Body of pancreas (tissue), 4 donors: Measurements from ENCODE around the gene MPLKIP. TPM values are rescaled to one million over a fixed set of nuclear protein-coding genes. Genes with fewer than 3 reads are reported as not detected.
"Not testable (repeated sequence)": the region's sequence is repeated elsewhere in the genome, so short reads cannot be mapped to it uniquely, and the experiment has no call there.

ENCODE experiments used
- ATAC-seq: fragments of 150-250 bp; one replicate; pipeline ENCODE4 v1.9.1; 2016
- DNase-seq, 4 donors: peaks; one replicate each; pipeline ENCODE4 v3.0.0-alpha.2; 2019
- H3K27ac ChIP-seq, 4 donors: fragments of 200-600 bp; sonication (generic); 1 replicate in 3 of 4; 2 replicates in 1 of 4; pipeline versions ENCODE4 v1.5.1 to v1.6.1; 2016 to 2019; ENCODE audit warnings: mild to moderate bottlenecking in 1 of 4, mixed read lengths in 1 of 4, moderate library complexity in 1 of 4
- H3K27me3 ChIP-seq, 2 donors: fragments of 200-600 bp; sonication (generic); one replicate each; pipeline ENCODE4 v1.6.0; 2016; ENCODE audit warnings: mild to moderate bottlenecking in 1 of 2
- H3K36me3 ChIP-seq, 2 donors: fragments of 200-600 bp; sonication (generic); replicated peaks in 1 of 2; 2 replicates each; pipeline ENCODE4 v1.5.1; 2016; ENCODE audit warnings: low read depth in 2 of 2; ENCODE audit not compliant: insufficient read depth in 1 of 2
- H3K4me1 ChIP-seq: fragments of 200-600 bp; sonication (generic); one replicate; pipeline ENCODE4 v1.6.0; 2016
- H3K4me3 ChIP-seq, 2 donors: fragments of 200-600 bp; sonication (generic); 1 replicate in 1 of 2; 2 replicates in 1 of 2; pipeline ENCODE4 v1.5.1; 2016 to 2019
- H3K9me3 ChIP-seq, 3 donors: fragments of 200-600 bp; sonication (generic); 1 replicate in 2 of 3; 2 replicates in 1 of 3; pipeline ENCODE4 v1.5.1; 2016
- POLR2A ChIP-seq, 3 donors: fragments of 450-650 bp; IDR thresholded peaks; one replicate each; pipeline ENCODE4 v1.6.1; 2016; ENCODE audit warnings: antibody characterized with exemption in 3 of 3, mild to moderate bottlenecking in 2 of 3
- WGBS, 2 donors: methylation state at CpG; one replicate each; pipeline ENCODE4 v1.1.5; 2017; 5-methylcytosine and 5-hydroxymethylcytosine counted together
- intact Hi-C: fragments of 100-400 bp; cut with DNase I; formaldehyde crosslinking; loops from one replicate; pipeline ENCODE4 v1.15.1; 2023
- total RNA-seq, 2 donors: library from RNA; depleted of rRNA; stranded (reverse); fragments of >200 nt; gene quantifications; one replicate each; pipeline ENCODE4 v1.1.0, GENCODE V29; 2016
- TF ChIP-seq, protein P1 (sequence below), 7 experiments: fragments of 450-650 bp in 4 of 7; fragments of 200-600 bp in 3 of 7; sonication (generic) in 3 of 7; IDR thresholded peaks; one replicate each; pipeline ENCODE4 v1.5.1; 2016 to 2019; ENCODE audit warnings: antibody characterized with exemption in 7 of 7

Gene MPLKIP
- total RNA-seq, 2 donors from 2014 or later = 4.6 to 9.9 TPM

DNA sequence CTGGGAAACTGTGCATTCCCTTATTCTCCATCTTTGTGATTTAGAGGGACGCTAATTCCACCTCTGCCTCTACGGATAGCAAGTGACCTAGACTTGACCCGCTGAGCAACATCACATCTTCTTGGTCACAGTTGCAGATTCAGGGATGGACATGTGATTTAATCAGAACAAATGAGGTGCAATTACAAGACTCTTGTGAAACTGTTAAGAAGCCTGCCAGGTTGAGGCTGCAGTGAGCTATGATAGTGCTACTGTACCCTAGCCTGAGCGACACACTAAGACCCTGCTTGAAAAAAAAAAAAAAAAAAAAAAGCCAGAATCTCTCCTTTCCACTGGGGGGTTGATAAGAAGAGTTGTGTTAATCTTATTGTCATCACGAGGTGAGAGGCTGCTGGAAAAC, 14.4 kb downstream of the MPLKIP start:
- Histone ChIP-seq H3K27me3 (no peaks in the 10 kb centered on the region), H3K27ac (no peak overlapping the region), H3K4me3 (no peak overlapping the region), H3K9me3 (no peaks in the 10 kb centered on the region), H3K36me3 (no peaks in the 10 kb centered on the region), H3K4me1 (peaks cover 12% of the 10 kb centered on the region)
- TF ChIP-seq, protein P1, sequence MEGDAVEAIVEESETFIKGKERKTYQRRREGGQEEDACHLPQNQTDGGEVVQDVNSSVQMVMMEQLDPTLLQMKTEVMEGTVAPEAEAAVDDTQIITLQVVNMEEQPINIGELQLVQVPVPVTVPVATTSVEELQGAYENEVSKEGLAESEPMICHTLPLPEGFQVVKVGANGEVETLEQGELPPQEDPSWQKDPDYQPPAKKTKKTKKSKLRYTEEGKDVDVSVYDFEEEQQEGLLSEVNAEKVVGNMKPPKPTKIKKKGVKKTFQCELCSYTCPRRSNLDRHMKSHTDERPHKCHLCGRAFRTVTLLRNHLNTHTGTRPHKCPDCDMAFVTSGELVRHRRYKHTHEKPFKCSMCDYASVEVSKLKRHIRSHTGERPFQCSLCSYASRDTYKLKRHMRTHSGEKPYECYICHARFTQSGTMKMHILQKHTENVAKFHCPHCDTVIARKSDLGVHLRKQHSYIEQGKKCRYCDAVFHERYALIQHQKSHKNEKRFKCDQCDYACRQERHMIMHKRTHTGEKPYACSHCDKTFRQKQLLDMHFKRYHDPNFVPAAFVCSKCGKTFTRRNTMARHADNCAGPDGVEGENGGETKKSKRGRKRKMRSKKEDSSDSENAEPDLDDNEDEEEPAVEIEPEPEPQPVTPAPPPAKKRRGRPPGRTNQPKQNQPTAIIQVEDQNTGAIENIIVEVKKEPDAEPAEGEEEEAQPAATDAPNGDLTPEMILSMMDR (IDR thresholded peaks at IDR 0.05) = no peak
- no peak for TF ChIP-seq POLR2A (IDR thresholded peaks at IDR 0.05)
- ATAC-seq = no peak
- DNase-seq = no peak
- intact Hi-C loops = no loop called here
- WGBS, 2 donors = 88 to 90% methylated on average over 5 of the region's 5 CpGs

DNA sequence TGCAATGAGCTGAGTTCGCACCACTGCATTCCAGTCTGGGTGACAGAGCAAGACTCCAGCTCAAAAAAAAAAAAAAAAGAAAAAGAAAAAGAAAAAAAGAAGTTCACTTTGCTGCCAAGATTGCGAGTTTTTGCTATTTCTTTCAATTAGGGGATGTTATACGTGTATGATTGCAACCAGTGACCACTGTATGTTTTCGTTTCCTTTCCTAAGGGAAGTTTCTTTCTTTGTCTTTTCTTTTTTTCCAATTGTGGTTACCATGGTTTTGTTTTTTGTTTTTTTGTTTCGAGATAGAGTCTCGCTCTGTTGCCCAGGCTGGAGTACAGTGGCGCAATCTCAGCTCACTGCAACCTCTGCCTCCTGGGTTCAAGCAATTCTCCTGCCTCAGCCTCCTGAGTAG, 16.2 kb downstream of the MPLKIP start:
- WGBS, 2 donors = 84 to 86% methylated on average over 7 of the region's 7 CpGs

DNA sequence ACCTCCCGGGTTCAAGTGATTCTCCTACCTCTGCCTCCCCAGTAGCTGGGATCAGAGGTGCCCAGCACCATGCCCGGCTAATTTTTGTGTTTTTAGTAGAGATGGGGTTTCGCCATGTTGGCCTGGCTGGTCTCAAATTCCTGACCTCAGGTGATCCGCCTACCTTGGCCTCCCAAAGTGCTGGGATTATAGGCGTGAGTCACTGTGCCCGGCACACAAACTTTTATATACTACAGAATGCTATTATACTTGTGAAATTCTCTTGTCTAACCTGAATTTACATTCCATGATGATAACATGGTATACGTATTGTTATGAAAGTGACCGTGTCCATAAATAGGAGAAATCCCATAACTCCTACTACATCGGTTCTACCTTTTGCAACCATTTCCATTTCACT, 17.2 kb downstream of the MPLKIP start:
- H3K36me3 ChIP-seq, DNase-seq, H3K4me1 ChIP-seq, ATAC-seq, H3K27me3 ChIP-seq, H3K4me3 ChIP-seq, intact Hi-C loops, H3K9me3 ChIP-seq: not testable (repeated sequence)
- WGBS, 2 donors = 74 to 83% methylated on average over 9 of the region's 9 CpGs
- peak overlapping the region in 1 of 4 donors; percentile 24 for H3K27ac ChIP-seq

More for the DNA sequence above, 16.2 kb downstream of the MPLKIP start:
- H3K36me3 ChIP-seq, ATAC-seq, H3K27ac ChIP-seq, DNase-seq, H3K27me3 ChIP-seq, H3K4me3 ChIP-seq, H3K9me3 ChIP-seq, intact Hi-C loops: not testable (repeated sequence)
- H3K4me1 ChIP-seq = peaks cover 12% of the 10 kb centered on the region

DNA sequence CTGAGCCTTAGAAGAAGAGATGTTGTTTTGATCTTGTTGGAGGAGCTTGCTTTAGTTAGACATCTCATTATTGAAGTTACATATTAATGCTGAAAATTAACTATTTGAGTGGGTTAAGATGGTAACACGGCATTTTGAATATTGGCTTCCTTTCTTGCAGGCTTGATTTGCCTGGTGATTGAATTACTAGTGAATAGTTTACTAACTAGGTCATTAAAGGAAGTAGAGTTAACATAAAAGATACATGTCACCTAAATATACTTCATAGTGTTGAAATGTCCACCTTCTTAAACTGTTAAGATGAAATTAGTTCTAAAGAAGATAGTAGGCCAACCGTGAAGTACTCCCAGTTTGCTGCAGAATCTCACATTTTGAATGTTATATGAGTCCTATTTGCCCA, 18.5 kb downstream of the MPLKIP start:
- Histone ChIP-seq H3K27ac (no peak overlapping the region), H3K4me3 (no peak overlapping the region), H3K9me3 (no peaks in the 10 kb centered on the region), H3K27me3 (no peaks in the 10 kb centered on the region), H3K4me1 (no peaks in the 10 kb centered on the region), H3K36me3 (no peaks in the 10 kb centered on the region)
- intact Hi-C loops = no loop called here
- no peak for DNase-seq
- TF ChIP-seq, protein P1 (IDR thresholded peaks at IDR 0.05) = no peak
- no peak for TF ChIP-seq POLR2A (IDR thresholded peaks at IDR 0.05)
- no peak for ATAC-seq
- WGBS, 2 donors = 72 to 83% methylated on average over 2 of the region's 2 CpGs

DNA sequence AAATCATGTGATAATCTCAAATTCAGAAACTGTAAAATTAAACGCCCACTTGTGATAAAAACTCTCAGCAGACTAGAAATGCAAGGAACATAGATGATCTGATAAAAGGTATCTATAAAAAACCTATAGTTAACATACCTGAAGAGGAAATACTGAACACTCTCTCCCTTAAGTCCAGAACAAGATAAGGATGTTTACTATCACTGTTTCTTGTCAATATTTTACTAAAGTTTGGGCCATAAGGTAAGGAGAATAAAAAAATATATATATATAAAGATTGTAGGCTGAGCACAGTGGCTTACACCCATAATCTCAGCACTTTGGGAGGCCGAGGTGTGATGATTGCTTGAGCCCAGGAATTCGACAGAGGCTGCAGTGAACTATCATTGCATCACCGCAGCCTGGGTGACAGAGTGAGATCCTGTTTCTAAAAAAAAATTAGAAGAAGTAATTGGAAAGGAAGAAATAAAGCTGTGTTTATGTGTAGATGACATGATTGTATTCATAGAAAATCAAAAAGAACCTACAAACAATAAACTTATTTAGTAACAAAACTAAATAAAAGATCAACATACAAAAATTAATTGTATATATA, 28.4 kb downstream of the MPLKIP start:
- ATAC-seq = no peak
- TF ChIP-seq, protein P1 (IDR thresholded peaks at IDR 0.05) = no peak
- no peak for TF ChIP-seq POLR2A (IDR thresholded peaks at IDR 0.05)
- Histone ChIP-seq H3K27me3 (no peaks in the 10 kb centered on the region), H3K36me3 (no peaks in the 10 kb centered on the region), H3K4me3 (no peak overlapping the region), H3K4me1 (peaks cover 15% of the 10 kb centered on the region), H3K9me3 (no peaks in the 10 kb centered on the region), H3K27ac (no peak overlapping the region)
- 65 to 75% methylated on average over 4 of the region's 4 CpGs for WGBS, 2 donors
- intact Hi-C loops = no loop called here
- no peak for DNase-seq

DNA sequence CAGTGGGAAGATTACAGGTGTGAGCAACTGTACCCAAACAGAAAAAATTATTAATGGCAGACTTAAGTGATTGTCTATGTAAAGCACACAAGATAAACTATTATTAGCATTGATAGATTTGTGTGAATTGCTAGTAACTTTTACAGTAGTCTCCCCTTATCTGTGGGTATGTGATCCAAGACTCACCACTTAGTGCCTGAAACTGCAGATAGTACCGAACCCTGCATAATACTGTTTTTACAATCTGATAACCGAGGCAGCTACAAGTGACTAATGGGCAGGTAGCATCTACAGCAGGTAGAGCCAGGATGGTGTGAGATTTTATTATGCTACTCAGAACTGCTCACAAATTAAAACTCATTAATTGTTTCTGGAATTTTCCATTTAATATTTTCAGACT, 31.5 kb downstream of the MPLKIP start:
- 36% methylated on average over 2 of the region's 2 CpGs for WGBS, 2 donors
- DNase-seq = no peak
- no peak for ATAC-seq
- no peak overlapping the region for H3K27ac ChIP-seq
- H3K4me1 ChIP-seq = peaks cover 40% of the 10 kb centered on the region
- H3K36me3 ChIP-seq = no peaks in the 10 kb centered on the region
- no peak for TF ChIP-seq POLR2A (IDR thresholded peaks at IDR 0.05)
- TF ChIP-seq, protein P1 (IDR thresholded peaks at IDR 0.05) = no peak
- intact Hi-C loops = no loop called here
- H3K4me3 ChIP-seq = no peak overlapping the region
- no peaks in the 10 kb centered on the region for H3K9me3 ChIP-seq
- no peaks in the 10 kb centered on the region for H3K27me3 ChIP-seq
